ENCODE data around the gene RPS6KB2. TPM values are rescaled to one million over a fixed set of nuclear protein-coding genes. Genes with fewer than 3 reads are reported as not detected.

RPS6KB2 gene
- total and polyA plus RNA-seq, 2 experiments from 2014 or later: 65.0 to 105 TPM

DNA sequence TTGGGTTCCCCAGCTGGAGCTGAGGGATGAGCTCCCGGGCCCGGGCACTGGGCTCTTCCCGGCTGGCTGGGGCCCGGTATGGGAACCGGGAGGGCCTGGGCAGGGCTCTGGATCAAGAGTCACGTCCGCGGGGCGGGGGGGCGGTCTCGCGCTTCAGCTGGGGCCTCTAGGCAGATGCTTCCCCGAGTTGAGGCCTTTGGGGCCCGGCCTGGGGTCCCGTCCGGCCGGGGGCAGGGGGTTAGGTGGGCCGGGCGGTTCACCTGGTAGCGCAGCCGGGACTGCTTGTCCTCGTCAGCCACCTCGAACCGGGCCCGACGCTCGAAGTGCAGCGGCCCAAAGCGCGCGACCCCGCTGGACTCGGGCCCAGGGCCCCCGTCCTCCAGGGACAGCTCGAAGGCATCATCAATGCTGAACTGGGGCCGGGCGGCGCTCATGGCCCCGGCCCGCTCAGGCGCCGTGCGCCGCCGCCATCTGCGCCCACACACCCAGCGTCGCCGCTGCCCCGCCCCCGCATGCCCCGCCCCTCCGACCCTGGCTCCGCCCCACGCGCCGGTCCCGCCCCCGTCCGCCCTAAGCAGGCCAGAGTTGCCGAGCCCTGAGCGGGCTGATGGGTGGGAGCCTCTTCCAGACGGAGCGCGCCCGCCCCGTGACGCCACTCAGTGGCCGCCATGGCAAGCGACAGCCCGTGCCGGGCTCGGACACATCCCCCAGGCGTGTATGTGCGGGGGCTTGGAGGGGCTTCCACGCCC lies 40.6 kb downstream of the RPS6KB2 start, which contains the start of gene TMEM134:
TMEM134 (minus strand) TSS at position 493 of the 749 bp plus-strand sequence; CDS start at position 434, 59 bp downstream.
- 2% methylated on average over 45 of the region's 76 CpGs for WGBS (ENCODE audit: low lambda C conversion rate, missing lambda C conversion rate)
- TF ChIP-seq, protein P1, sequence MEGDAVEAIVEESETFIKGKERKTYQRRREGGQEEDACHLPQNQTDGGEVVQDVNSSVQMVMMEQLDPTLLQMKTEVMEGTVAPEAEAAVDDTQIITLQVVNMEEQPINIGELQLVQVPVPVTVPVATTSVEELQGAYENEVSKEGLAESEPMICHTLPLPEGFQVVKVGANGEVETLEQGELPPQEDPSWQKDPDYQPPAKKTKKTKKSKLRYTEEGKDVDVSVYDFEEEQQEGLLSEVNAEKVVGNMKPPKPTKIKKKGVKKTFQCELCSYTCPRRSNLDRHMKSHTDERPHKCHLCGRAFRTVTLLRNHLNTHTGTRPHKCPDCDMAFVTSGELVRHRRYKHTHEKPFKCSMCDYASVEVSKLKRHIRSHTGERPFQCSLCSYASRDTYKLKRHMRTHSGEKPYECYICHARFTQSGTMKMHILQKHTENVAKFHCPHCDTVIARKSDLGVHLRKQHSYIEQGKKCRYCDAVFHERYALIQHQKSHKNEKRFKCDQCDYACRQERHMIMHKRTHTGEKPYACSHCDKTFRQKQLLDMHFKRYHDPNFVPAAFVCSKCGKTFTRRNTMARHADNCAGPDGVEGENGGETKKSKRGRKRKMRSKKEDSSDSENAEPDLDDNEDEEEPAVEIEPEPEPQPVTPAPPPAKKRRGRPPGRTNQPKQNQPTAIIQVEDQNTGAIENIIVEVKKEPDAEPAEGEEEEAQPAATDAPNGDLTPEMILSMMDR (IDR thresholded peaks at IDR 0.05; ENCODE audit: poor library complexity): peak; percentile 50
- no peak for TF ChIP-seq EZH2phosphoT487 (IDR thresholded peaks at IDR 0.05; ENCODE audit: low read depth, severe bottlenecking, unreplicated experiment)
- peaks cover 37% of the 10 kb centered on the region for H3K79me2 ChIP-seq
- H3K9me2 ChIP-seq (replicated peaks; ENCODE audit: insufficient read depth): no peaks in the 10 kb centered on the region
- peaks cover 8% of the 10 kb centered on the region for H3K4me1 ChIP-seq (ENCODE audit: insufficient read depth)
- H3K4me3 ChIP-seq: peak within 1 kb of the TSS; percentile 93
- no peaks in the 10 kb centered on the region for H3K27me3 ChIP-seq
- peak; percentile 97 for DNase-seq (ENCODE audit: low spot score)
- H3K9me3 ChIP-seq (ENCODE audit: low read depth): no peaks in the 10 kb centered on the region
- H3K36me3 ChIP-seq (replicated peaks; ENCODE audit: insufficient read depth, low read depth): no peaks in the 10 kb centered on the region
- H4K20me1 ChIP-seq (ENCODE audit: insufficient read depth, poor library complexity, severe bottlenecking): no peaks in the 10 kb centered on the region
- H3K4me2 ChIP-seq: peak within 1 kb of the TSS; percentile 98
- peak within 1 kb of the TSS; percentile 98 for H3K27ac ChIP-seq
- peak within 1 kb of the TSS; percentile 97 for H2AFZ ChIP-seq

DNA sequence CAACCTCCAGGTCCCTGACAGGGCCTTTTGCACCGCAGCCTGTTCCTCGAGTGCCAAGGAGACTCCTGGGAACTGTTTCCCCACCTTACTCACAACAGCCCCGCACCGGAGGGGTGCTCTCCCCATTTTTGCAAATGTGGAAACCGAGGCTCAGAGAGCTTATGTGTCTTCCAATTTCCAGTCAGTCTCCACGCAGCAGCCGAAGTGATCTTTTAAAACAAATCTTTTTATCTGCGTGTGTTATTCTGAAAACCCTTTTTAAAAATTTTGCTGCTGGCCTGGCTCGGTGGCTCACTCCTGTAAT lies 41.2 kb downstream of the RPS6KB2 start:
- 39% methylated on average over 9 of the region's 9 CpGs for WGBS (ENCODE audit: low lambda C conversion rate, missing lambda C conversion rate)
- H3K4me1 ChIP-seq (ENCODE audit: insufficient read depth): peaks cover 4% of the 10 kb centered on the region
- H3K9me3 ChIP-seq (ENCODE audit: low read depth): no peaks in the 10 kb centered on the region
- H3K4me3 ChIP-seq: peak overlapping the region; percentile 62
- H3K79me2 ChIP-seq: peaks cover 37% of the 10 kb centered on the region
- H3K27me3 ChIP-seq: no peaks in the 10 kb centered on the region
- no peak for DNase-seq (ENCODE audit: low spot score)
- H3K4me2 ChIP-seq: peak overlapping the region; percentile 93
- TF ChIP-seq, protein P1 (IDR thresholded peaks at IDR 0.05; ENCODE audit: poor library complexity): no peak
- TF ChIP-seq EZH2phosphoT487 (IDR thresholded peaks at IDR 0.05; ENCODE audit: low read depth, severe bottlenecking, unreplicated experiment) (no peak), EZH2 (IDR thresholded peaks at IDR 0.05; ENCODE audit: borderline replicate concordance) (no peak)
- H4K20me1 ChIP-seq (ENCODE audit: insufficient read depth, poor library complexity, severe bottlenecking): no peaks in the 10 kb centered on the region
- no peaks in the 10 kb centered on the region for H3K9me2 ChIP-seq (replicated peaks; ENCODE audit: insufficient read depth)
- H3K27ac ChIP-seq: peak overlapping the region; percentile 89
- H3K36me3 ChIP-seq (replicated peaks; ENCODE audit: insufficient read depth, low read depth): no peaks in the 10 kb centered on the region
- peak overlapping the region; percentile 97 for H2AFZ ChIP-seq

DNA sequence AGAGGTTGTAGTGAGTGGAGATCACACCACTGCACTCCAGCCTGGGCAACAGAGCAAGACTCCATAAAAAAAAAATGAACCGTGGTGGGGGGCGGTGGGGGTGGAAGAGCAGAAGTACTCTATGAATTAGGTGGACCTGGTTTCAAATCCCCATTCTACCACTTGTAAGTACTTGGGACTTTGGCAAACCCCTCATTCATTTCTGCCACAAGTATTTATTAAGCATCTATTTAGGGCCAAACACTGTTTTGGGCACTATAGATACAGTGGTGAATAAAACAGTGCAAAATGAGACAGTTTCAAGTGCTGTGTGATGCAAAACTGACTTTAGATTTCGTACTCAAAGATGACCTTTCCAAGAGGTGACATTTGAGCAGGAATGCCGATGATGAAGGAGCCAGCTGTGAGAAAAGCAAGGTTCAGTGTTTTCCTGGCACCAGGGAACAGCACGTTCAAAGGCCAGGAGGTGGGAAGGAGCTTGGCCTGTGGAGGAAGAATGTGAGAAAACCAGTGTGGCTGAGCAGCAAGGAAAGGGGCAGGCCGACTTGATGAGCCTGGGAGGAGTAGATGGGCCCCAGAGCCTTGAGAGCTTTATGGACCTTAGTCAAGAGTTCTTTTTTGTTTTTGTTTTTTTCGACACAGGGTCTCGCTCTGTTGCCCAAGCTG lies 42.2 kb downstream of the RPS6KB2 start:
- Histone ChIP-seq H3K4me3 (no peak overlapping the region), H3K79me2 (peaks cover 31% of the 10 kb centered on the region), H3K4me2 (no peak overlapping the region), H3K9me3 (ENCODE audit: low read depth) (no peaks in the 10 kb centered on the region), H3K27ac (no peak overlapping the region), H3K36me3 (replicated peaks; ENCODE audit: insufficient read depth, low read depth) (no peaks in the 10 kb centered on the region), H3K27me3 (no peaks in the 10 kb centered on the region), H3K9me2 (replicated peaks; ENCODE audit: insufficient read depth) (no peaks in the 10 kb centered on the region), H3K4me1 (ENCODE audit: insufficient read depth) (peaks cover 4% of the 10 kb centered on the region), H4K20me1 (ENCODE audit: insufficient read depth, poor library complexity, severe bottlenecking) (no peaks in the 10 kb centered on the region), H2AFZ (no peak overlapping the region)
- WGBS (ENCODE audit: low lambda C conversion rate, missing lambda C conversion rate): 87% methylated on average over 8 of the region's 8 CpGs
- no peak for TF ChIP-seq EZH2 (IDR thresholded peaks at IDR 0.05; ENCODE audit: borderline replicate concordance)
- TF ChIP-seq EZH2phosphoT487 (IDR thresholded peaks at IDR 0.05; ENCODE audit: low read depth, severe bottlenecking, unreplicated experiment): no peak
- TF ChIP-seq, protein P1 (IDR thresholded peaks at IDR 0.05; ENCODE audit: poor library complexity): no peak
- no peak for DNase-seq (ENCODE audit: low spot score)
